ENCODE data around the gene ZNF497. TPM values are rescaled to one million over a fixed set of nuclear protein-coding genes. Genes with fewer than 3 reads are reported as not detected.

Gene ZNF497
- total RNA-seq, 1 donor from 2014 or later: 0.93 TPM

DNA sequence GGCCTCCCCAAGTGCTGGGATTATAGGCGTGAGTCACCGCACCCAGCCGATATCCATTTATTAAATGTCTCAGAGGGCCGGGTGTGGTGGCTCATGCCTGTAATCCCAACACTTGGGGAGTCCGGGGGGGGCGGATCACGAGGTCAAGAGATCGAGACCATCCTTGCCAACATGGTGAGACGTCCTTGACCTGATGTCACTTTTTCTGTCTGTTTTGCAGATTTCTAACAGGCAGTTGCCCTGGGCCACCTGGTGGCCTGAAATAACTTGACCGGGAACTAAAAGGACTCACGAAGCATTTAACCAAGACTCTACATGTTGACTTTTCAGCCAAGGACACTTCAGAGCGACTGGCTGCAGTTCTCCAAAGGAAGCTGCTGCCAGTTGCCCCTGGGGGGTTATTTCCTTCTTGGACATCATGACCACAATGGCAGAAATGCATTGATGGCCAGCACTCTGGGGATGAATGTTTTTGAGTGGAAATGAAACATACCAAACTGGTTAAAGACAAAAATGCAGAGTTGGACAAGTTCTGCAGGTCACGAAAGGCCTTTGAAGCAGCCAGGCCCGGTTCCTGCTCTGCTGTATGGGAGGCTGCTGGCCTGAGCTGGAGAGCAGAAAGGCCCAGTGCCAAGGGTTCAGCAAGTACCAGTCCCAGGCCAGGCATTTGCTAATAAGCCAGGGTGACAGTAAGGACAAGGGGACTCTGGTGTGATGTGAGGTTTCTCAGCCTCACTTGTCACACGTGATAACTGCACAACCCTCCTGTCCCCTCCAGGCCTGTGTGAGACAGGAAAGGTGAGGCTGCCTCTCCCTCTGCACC is 10.0 kb upstream of the ZNF497 start:
- intact Hi-C loops (cut with micrococcal nuclease): no loop called here
- Mint-ChIP-seq H3K4me1 (ENCODE audit: low read depth) (no peaks in the 10 kb centered on the region), H3K36me3 (ENCODE audit: low read depth) (no peaks in the 10 kb centered on the region), H3K27me3 (ENCODE audit: insufficient read depth) (no peaks in the 10 kb centered on the region), H3K9me3 (no peaks in the 10 kb centered on the region), H3K4me3 (no peak overlapping the region), H3K27ac (no peak overlapping the region)
- no peak for DNase-seq (ENCODE audit: low spot score)

DNA sequence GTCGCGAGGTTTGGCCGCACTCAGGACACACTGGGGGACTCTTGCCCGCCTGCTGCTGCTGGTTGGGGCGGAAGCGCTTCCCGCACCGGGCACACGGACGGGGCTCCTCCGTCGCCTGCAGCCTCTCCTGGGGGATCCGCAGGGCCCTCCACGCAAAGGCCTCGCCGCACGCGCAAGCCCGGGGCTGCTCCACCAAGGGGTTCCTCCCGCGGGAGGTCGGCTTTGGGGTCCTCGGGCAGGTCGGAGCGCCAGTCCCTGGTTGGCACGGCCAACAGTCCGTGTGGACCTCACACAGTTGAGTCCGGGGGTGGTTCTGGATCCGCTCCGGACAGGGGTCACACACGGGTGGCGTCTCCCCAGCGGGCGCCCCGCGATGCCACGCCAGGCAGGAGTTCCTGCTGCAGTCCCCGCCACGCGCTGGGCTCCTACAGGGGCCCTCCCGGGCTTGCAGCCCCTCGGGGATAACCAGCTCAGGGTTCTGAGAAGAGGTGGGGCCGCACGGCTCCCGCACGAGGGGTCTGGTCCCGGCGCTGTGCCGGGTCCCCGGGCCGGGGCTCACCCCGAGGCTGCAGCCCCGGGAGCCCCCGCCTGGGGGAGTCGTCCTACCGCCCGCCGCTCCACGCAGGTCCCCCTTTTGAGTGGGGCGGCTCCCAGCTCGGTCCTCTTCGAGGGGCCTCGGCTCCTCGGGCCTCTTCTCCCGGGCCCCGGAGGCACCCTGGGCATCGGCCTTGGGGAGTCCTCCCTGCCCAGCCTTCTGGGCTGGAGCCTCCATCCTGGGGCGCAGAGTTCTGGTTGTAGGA is 6.2 kb upstream of the ZNF497 start:
- H3K27me3 Mint-ChIP-seq (ENCODE audit: insufficient read depth): no peaks in the 10 kb centered on the region
- no peak overlapping the region for H3K27ac Mint-ChIP-seq
- no peaks in the 10 kb centered on the region for H3K4me1 Mint-ChIP-seq (ENCODE audit: low read depth)
- no peak overlapping the region for H3K4me3 Mint-ChIP-seq
- H3K36me3 Mint-ChIP-seq (ENCODE audit: low read depth): no peaks in the 10 kb centered on the region
- no peaks in the 10 kb centered on the region for H3K9me3 Mint-ChIP-seq
- intact Hi-C loops (cut with micrococcal nuclease): no loop called here
- no peak for DNase-seq (ENCODE audit: low spot score)

DNA sequence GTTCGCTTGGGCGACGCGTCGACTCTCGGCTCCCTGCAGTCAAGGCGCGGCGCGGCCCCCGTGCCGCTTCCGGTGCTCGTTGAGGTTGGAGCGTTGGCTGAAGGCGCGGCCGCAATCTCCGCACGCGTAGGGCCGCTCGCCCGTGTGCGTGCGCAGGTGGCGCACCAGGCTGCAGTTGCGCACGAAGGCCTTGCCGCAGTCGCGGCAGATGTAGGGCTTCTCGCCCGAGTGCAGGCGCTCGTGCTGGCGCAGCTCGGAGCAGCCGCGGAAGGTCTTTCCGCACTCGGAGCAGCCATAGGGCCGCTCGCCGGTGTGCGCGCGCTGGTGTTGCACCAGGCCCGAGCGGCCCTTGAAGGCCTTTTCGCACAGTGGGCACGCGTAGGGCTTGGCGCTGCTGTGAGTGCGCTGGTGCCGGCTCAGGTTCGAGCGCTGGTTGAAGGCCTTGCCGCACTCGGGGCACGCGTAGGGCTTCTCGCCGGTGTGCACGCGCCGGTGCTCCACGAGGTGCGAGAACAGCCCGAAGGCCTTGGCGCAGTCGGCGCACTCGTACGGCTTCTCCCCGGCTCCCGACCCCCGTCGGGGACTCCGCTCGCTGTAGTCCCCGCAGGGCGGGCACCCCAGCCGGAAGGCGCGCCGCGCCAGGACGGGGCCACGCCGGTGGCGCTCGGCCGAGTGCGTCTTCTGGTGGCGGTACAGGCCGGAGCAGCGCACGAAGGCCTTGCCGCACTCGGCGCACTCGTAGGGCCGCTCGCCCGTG is 5.3 kb upstream of the ZNF497 start:
- H3K4me3 Mint-ChIP-seq: no peak overlapping the region
- intact Hi-C loops (cut with micrococcal nuclease): no loop called here
- H3K27ac Mint-ChIP-seq: no peak overlapping the region
- H3K27me3 Mint-ChIP-seq (ENCODE audit: insufficient read depth): no peaks in the 10 kb centered on the region
- H3K36me3 Mint-ChIP-seq (ENCODE audit: low read depth): no peaks in the 10 kb centered on the region
- no peaks in the 10 kb centered on the region for H3K4me1 Mint-ChIP-seq (ENCODE audit: low read depth)
- H3K9me3 Mint-ChIP-seq: no peaks in the 10 kb centered on the region
- DNase-seq (ENCODE audit: low spot score): no peak

DNA sequence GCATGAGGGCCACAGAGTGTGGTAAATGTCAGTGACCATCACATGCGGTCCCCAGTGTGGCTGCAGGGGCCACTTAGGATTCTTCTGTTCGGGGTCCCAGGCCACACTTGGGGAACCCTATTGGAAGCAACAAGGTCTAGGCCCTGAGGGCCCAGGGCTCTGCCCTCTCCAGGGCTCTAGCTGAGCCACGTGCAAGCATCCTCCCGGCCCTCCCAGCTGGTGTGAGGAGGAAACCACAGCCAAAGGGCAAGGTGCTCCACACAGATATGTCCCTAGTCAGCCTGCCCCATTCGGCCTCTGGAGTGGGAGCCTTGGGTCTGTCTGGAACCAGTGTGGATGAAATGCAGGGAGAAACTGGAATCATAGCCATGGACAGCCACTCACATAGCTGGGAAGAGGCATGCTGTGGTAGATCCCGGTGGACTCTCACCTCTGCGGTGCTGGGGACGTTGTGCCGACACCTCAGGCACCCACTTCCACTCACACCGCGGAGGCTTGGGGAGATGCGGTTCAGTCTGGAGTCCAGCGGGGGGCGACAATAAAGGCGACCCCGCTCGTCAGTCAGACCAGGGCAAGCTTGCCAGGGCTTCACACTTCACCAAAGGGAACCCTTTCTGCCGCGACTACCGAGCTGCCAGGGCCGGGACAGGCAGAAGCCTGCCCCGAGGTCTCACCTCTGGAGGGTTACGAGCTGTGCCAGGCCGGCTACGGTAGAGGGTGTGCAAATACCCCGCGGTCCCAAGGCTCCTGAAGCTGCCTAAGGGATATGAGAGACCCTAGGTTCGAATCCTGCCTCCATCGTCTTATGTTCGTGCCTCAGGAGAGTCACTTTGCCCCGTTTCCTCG is 4.3 kb upstream of the ZNF497 start:
- H3K4me1 Mint-ChIP-seq (ENCODE audit: low read depth): peaks cover 4% of the 10 kb centered on the region
- H3K27ac Mint-ChIP-seq: no peak overlapping the region
- H3K27me3 Mint-ChIP-seq (ENCODE audit: insufficient read depth): no peaks in the 10 kb centered on the region
- no peaks in the 10 kb centered on the region for H3K9me3 Mint-ChIP-seq
- DNase-seq (ENCODE audit: low spot score): no peak
- H3K36me3 Mint-ChIP-seq (ENCODE audit: low read depth): no peaks in the 10 kb centered on the region
- no peak overlapping the region for H3K4me3 Mint-ChIP-seq
- intact Hi-C loops (cut with micrococcal nuclease): no loop called here

DNA sequence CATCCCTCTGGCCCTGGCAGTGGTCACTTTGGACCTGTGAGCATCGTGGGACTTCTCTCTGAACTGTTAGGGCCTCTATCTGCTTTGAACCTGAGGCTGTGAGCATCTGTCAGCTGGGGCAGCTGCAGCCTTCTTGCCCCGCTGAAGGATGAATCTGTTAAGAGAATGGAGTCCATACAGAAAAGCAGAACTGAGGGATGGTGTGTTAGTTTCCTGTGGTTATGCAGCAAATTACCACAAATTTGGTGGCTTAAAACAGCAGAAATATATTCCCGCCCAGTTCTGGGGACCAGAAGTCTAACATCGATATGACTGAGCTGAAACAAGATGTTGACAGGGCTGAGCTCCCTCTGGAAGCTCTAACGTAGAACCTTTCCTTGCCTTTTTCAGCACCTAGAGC is 1.6 kb upstream of the ZNF497 start:
- no peaks in the 10 kb centered on the region for H3K27me3 Mint-ChIP-seq (ENCODE audit: insufficient read depth)
- peaks cover 7% of the 10 kb centered on the region for H3K4me1 Mint-ChIP-seq (ENCODE audit: low read depth)
- no peaks in the 10 kb centered on the region for H3K36me3 Mint-ChIP-seq (ENCODE audit: low read depth)
- no peak overlapping the region for H3K27ac Mint-ChIP-seq
- intact Hi-C loops (cut with micrococcal nuclease): no loop called here
- no peaks in the 10 kb centered on the region for H3K9me3 Mint-ChIP-seq
- H3K4me3 Mint-ChIP-seq: no peak overlapping the region
- no peak for DNase-seq (ENCODE audit: low spot score)

DNA sequence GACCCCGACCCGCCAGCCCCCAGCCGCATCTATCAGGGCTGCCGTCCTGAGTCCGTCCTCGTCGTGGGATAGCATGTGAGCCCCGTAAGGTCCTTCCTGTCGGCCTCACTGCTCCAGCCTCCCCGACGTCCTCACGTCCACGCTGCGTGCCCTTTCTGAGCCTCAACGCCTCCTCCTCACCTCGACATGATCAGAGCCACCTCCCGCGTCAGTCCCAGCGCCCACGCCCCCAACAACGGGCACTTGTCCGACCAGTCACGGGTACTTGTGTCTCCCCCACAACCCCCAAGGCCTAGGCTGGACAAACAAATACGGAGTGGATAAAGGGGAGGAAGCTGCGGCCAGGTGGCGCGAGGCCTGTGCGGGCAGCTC is 665 bp downstream of the ZNF497 start:
- Mint-ChIP-seq H3K9me3 (no peaks in the 10 kb centered on the region), H3K4me1 (ENCODE audit: low read depth) (peaks cover 7% of the 10 kb centered on the region), H3K4me3 (peak overlapping the region; percentile 94), H3K27me3 (ENCODE audit: insufficient read depth) (no peaks in the 10 kb centered on the region), H3K27ac (peak overlapping the region; percentile 95), H3K36me3 (ENCODE audit: low read depth) (no peaks in the 10 kb centered on the region)
- no peak for DNase-seq (ENCODE audit: low spot score)
- intact Hi-C loops (cut with micrococcal nuclease): loop anchor here (1.0 to 2.0 kb wide), 9 partner anchors 15 to 180 kb away; partner anchors contain the start of genes ERVK3-1, RPS5, ZNF324B and ZNF584

DNA sequence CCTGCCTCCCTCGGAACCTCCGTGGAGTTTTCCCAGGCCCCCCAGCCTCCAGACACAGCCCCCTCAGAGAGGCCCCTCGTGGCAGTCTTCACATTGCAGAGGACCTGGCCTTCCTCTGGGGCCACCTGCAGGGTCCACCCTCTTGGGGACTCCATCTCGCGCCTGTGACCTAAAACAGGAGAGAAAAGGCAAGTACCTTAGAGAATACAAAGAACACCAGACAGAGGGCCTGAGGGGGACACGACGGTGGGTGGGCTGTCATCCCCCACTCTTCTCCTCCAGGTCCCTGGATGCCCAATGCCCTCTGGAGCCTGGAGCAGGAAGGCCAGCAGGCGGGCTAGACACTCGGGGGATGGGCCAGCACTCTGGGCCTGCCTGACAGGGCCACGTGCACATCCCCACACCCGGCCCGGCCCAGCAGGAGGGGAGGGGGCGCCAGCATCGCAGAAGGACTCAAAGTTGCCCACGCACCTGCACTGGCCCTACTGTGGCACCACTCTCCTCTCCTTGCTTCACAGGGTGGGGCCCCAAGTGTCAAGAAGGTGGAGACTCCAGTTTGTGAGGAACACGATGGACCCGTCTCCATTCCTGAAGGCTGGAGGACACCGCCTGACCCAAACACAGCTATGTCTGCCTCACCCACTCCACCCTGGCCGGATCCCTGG is 4.9 kb downstream of the ZNF497 start:
- Mint-ChIP-seq H3K4me1 (ENCODE audit: low read depth) (peaks cover 7% of the 10 kb centered on the region), H3K27ac (no peak overlapping the region), H3K9me3 (no peaks in the 10 kb centered on the region), H3K4me3 (no peak overlapping the region), H3K36me3 (ENCODE audit: low read depth) (no peaks in the 10 kb centered on the region), H3K27me3 (ENCODE audit: insufficient read depth) (no peaks in the 10 kb centered on the region)
- no peak for DNase-seq (ENCODE audit: low spot score)
- intact Hi-C loops (cut with micrococcal nuclease): no loop called here

DNA sequence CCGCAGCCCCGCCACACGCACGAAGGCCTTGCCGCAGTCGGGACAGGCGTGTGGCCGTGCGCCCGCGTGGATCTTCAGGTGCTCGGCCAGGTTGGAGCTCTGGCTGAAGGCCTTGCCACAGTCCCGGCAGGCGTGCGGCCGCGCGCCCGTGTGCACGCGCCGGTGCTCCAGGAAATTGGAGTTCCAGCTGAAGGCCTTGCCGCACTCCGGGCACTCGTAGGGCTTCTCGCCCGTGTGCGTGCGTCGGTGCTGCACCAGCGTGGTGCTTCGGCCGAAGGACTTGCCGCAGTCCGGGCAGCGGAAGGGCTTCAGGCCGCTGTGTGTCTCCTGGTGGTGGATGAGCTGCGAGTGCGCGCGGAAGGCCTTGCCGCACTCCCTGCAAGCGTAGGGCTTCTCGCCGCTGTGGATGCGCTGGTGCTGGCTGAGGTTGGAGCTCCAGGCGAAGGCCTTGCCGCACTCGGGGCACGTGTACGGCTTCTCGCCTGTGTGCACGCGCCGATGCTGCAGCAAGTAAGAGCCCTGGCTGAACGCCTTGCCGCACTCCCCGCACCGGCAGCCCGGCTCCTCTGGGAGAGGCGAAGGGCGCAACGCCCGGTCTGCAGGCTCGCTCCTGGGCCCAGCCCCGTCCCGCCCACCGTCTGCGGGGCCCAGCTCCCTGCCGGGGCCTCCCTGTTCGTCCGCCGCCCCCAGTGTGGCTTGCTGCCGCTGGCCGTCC is 5.6 kb downstream of the ZNF497 start:
- Mint-ChIP-seq H3K27ac (no peak overlapping the region), H3K4me3 (peak overlapping the region; percentile 33)

DNA sequence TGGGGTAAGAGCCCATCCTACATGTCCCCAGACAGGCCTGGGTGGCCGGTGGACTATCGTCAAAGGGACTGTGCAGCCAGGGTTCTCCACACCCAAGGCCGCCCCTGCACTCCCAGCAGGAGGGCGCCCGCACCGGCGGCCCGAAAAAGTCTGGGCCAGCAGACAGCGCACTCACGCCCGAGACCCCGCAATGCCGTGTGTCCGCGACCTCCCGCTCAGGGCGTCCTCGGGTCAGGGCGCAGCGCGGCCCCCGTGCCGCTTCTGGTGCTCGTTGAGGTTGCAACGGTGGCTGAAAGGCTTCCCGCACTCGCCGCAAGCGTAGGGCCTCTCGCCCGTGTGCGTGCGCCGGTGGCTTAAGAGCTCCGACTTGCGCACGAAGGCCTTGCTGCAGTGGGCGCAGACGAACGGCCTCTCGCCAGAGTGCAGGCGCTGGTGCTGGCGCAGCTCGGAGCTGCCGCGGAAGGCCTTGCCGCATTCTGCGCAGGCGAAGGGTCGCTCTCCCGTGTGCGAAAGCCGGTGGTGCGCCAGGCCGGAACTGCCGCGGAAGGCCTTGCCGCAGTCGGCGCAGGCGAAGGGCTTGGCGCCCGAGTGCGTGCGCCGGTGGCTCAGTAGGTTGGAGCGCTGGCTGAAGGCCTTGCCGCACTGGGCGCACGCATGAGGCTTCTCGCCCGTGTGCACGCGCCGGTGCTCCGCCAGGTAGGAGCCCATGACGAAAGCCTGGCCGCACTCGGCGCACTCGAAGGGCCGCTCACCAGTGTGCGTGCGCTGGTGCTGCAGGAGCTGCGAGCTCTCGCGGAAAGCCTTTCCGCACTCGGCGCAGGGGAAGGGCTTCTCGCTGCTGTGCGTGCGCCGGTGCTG is 6.4 kb downstream of the ZNF497 start:
- Mint-ChIP-seq H3K4me3 (peak overlapping the region; percentile 33), H3K4me1 (ENCODE audit: low read depth) (no peaks in the 10 kb centered on the region), H3K36me3 (ENCODE audit: low read depth) (peaks cover 2% of the 10 kb centered on the region), H3K9me3 (no peaks in the 10 kb centered on the region), H3K27me3 (ENCODE audit: insufficient read depth) (no peaks in the 10 kb centered on the region), H3K27ac (no peak overlapping the region)
- peak; percentile 29 for DNase-seq (ENCODE audit: low spot score)
- intact Hi-C loops (cut with micrococcal nuclease): no loop called here

More for the DNA sequence above, 5.6 kb downstream of the ZNF497 start:
- Mint-ChIP-seq H3K27me3 (ENCODE audit: insufficient read depth) (no peaks in the 10 kb centered on the region), H3K36me3 (ENCODE audit: low read depth) (peaks cover 2% of the 10 kb centered on the region), H3K9me3 (no peaks in the 10 kb centered on the region), H3K4me1 (ENCODE audit: low read depth) (peaks cover 4% of the 10 kb centered on the region)
- intact Hi-C loops (cut with micrococcal nuclease): no loop called here
- DNase-seq (ENCODE audit: low spot score): no peak

DNA sequence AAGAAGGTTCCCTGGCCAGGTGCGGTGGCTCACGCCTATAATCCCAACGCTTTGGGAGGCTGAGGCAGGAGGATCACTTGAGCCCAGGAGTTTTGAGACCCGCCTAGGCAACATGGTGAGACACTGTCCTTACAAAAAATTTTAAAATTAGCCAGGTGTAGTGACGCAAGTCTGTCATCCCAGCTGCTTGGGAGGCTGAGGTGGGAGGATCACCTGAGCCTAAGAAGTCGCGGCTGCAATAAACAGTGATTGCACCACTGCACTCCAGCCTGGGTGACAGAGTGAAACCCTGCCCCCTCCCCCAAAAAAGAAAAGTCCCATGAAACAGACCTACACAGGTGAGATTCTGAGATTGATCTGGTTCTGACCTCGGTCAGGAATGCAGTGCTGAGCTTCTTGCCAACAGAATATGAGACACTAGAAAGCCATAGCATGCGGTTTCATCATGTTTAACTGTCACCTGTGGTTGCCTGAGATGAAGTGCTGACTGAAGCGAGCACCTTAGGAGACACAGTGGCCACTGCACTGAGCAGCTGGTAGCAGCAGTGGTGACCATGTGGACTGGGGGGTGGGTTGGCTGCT is 7.2 kb downstream of the ZNF497 start:
- Mint-ChIP-seq H3K9me3 (no peaks in the 10 kb centered on the region), H3K4me1 (ENCODE audit: low read depth) (no peaks in the 10 kb centered on the region), H3K27me3 (ENCODE audit: insufficient read depth) (no peaks in the 10 kb centered on the region), H3K27ac (no peak overlapping the region), H3K36me3 (ENCODE audit: low read depth) (peaks cover 2% of the 10 kb centered on the region), H3K4me3 (no peak overlapping the region)
- intact Hi-C loops (cut with micrococcal nuclease): no loop called here
- DNase-seq (ENCODE audit: low spot score): no peak
